Hepatocyte (in vitro differentiated cells): ENCODE measurements around the gene FGF2.

Experiments
- EZH2phosphoT487 ChIP-seq: fragments of 200-600 bp; sonication (generic); IDR thresholded peaks from one replicate; pipeline ENCODE4 v1.6.1; 2018; ENCODE audit warnings: antibody characterized with exemption, mild to moderate bottlenecking, low read depth, moderate library complexity; ENCODE audit not compliant: unreplicated experiment, severe bottlenecking
- TF ChIP-seq, protein P1 (sequence below): fragments of 200-600 bp; sonication (generic); IDR thresholded peaks from 2 replicates; pipeline ENCODE4 v1.5.1; 2016; ENCODE audit warnings: antibody characterized with exemption, mild to moderate bottlenecking; ENCODE audit not compliant: poor library complexity

DNA sequence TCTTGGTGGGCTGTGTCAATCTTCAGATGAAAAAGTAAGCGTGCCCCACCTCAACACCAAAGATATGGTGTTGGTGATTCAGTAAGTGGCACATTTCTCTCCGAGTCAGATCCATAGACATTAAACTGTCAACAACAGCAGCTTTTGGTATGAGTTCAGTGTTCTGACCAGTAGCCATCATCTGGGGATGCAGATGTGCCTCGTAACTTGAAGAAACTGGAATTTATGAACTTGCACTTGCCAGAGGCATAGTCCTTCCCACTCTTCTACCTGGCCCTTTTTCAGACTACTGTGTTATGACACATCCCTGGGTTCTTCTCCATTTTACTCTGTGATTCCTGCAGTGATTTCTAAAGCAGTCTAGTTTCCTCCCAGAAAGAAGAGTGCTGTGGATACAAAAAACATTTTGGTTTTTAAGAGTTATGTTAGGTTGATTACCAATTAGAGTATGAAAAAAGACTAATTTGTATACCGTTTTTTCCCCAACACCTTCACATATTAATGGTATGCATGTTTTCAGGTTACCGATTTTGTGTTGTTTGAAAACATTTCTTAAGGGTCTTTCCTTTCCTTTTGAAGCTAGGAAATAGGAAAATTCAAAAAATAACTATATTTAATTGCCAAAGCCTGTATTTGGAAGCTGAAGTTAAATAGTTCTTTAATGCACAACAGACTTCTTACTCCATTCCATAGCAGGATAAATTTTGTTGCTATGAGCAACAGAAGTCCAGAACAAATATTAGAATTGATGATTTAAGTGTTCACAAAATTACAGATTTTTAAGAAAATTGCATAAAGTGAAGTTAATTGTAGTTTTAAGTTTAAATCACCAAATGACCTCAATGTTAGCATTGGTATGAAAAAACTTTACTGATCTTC is 56.5 kb downstream of the FGF2 start:
- TF ChIP-seq, protein P1, sequence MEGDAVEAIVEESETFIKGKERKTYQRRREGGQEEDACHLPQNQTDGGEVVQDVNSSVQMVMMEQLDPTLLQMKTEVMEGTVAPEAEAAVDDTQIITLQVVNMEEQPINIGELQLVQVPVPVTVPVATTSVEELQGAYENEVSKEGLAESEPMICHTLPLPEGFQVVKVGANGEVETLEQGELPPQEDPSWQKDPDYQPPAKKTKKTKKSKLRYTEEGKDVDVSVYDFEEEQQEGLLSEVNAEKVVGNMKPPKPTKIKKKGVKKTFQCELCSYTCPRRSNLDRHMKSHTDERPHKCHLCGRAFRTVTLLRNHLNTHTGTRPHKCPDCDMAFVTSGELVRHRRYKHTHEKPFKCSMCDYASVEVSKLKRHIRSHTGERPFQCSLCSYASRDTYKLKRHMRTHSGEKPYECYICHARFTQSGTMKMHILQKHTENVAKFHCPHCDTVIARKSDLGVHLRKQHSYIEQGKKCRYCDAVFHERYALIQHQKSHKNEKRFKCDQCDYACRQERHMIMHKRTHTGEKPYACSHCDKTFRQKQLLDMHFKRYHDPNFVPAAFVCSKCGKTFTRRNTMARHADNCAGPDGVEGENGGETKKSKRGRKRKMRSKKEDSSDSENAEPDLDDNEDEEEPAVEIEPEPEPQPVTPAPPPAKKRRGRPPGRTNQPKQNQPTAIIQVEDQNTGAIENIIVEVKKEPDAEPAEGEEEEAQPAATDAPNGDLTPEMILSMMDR = no peak
- no peak for TF ChIP-seq EZH2phosphoT487
